C4-2B (cell line): Measurements from ENCODE around the gene MCUB.

Source experiments
- ZFX ChIP-seq: fragments of 450-650 bp; IDR thresholded peaks from 2 replicates; pipeline ENCODE4 v1.6.1; 2017
- TF ChIP-seq, protein P1 (sequence below): fragments of 450-650 bp; conservative IDR thresholded peaks from 2 replicates; pipeline ENCODE4 v1.5.1; 2017; ENCODE audit warnings: mild to moderate bottlenecking

DNA sequence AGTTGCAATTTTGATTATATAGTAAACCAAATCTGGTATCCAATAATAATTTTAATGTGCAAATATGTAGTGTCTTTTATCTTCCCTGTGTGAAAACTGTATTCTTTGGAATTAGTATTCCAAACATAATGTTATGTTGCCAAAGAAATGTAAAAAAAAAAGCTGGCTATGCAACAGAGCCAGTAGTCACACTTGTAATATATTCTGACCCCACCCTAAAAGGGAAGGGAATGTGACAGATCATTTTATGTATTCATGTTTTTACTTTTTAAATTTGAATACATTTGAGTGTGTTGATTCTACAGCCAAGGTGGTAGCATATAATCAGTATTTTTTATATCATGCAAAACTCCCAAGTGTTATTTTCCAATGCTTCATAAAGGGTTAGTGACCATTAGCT lies 27.9 kb upstream of the MCUB start:
- TF ChIP-seq, protein P1, sequence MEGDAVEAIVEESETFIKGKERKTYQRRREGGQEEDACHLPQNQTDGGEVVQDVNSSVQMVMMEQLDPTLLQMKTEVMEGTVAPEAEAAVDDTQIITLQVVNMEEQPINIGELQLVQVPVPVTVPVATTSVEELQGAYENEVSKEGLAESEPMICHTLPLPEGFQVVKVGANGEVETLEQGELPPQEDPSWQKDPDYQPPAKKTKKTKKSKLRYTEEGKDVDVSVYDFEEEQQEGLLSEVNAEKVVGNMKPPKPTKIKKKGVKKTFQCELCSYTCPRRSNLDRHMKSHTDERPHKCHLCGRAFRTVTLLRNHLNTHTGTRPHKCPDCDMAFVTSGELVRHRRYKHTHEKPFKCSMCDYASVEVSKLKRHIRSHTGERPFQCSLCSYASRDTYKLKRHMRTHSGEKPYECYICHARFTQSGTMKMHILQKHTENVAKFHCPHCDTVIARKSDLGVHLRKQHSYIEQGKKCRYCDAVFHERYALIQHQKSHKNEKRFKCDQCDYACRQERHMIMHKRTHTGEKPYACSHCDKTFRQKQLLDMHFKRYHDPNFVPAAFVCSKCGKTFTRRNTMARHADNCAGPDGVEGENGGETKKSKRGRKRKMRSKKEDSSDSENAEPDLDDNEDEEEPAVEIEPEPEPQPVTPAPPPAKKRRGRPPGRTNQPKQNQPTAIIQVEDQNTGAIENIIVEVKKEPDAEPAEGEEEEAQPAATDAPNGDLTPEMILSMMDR, result no peak
- no peak for TF ChIP-seq ZFX
